ENCODE measurements around the gene IMMP2L.

DNA sequence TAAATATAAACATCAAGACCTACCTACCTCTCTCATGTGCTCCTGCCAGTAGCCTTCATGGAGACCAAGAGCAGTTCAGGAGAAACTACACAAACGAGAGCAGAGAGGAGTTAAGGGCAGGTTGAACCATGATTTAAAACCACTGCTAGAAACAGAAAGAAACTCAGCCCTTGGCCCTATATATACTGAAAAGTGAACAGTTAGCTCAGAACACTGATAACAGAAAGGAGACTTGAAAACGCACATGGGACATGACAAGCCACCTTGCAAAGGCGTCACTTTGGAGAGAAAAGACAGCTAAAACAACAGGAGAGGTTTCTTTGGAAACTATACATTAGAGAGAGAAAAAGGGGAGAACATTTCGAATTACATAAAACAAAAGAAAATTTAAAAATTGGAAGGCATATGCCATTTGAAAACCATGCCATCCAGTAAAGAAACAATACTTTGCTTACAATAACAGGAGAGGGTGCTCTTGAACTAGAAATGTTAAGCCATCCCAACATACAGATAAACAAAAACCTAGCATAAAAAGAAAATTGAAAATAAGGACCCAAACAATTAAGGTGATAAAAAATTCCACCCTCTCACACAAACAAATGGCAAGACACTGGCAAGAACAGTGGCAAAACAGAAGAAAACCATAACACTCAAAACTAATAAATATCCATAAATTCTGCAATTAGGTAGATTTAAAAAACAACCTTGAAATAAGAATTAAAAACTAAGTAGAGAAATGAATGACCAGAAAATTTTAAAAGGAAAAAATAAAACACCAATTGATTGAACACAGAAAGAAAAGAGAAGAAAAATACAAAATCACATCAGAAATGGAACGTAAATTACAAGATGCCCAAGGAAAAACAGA is 232.7 kb downstream of the IMMP2L start:
- no peak for TF ChIP-seq CTCF (IDR thresholded peaks at IDR 0.05)
- TF ChIP-seq POLR2A (IDR thresholded peaks at IDR 0.05): no peak

All from uterus (tissue), 2 donors.